ENCODE data around the gene HNRNPDL.
"Not testable (repeated sequence)": the region's sequence is repeated elsewhere in the genome, so short reads cannot be mapped to it uniquely, and the experiment has no call there.

Gene HNRNPDL

GRCh38 chr4:82397527-82397926, 32.7 kb downstream of the HNRNPDL start:
- TF ChIP-seq EZH2 (IDR thresholded peaks at IDR 0.05; ENCODE audit: borderline replicate concordance, low read length) (no peak), CTCF (IDR thresholded peaks at IDR 0.05; ENCODE audit: low read length) (no peak)
- Histone ChIP-seq H3K4me1 (ENCODE audit: insufficient read depth, low read length, severe bottlenecking) (no peaks in the 10 kb centered on the region), H3K9ac (ENCODE audit: low read length) (no peak overlapping the region), H3K9me3 (ENCODE audit: low read length) (no peaks in the 10 kb centered on the region), H3K4me2 (ENCODE audit: low read length) (no peak overlapping the region), H3K27me3 (ENCODE audit: insufficient read depth, low read length) (no peaks in the 10 kb centered on the region), H3F3A (ENCODE audit: insufficient read depth, low read length) (no peaks in the 10 kb centered on the region), H4K20me1 (ENCODE audit: insufficient read depth, low read length) (no peaks in the 10 kb centered on the region), H3K79me2 (ENCODE audit: insufficient read depth, low read length) (no peaks in the 10 kb centered on the region), H2AFZ (ENCODE audit: low read length) (no peak overlapping the region), H3K27ac (ENCODE audit: low read depth, low read length, poor library complexity, severe bottlenecking) (no peak overlapping the region), H3K36me3 (ENCODE audit: insufficient read depth, low read length) (no peaks in the 10 kb centered on the region), H3K9me2 (ENCODE audit: low read depth, low read length) (no peaks in the 10 kb centered on the region), H3K4me3 (ENCODE audit: low read depth, low read length, poor library complexity, severe bottlenecking) (no peak overlapping the region)

- H3K9me3 ChIP-seq (ENCODE audit: low read length) = no peaks in the 10 kb centered on the region
- no peak overlapping the region for H3K9ac ChIP-seq (ENCODE audit: low read length)
- no peaks in the 10 kb centered on the region for H3K79me2 ChIP-seq (ENCODE audit: insufficient read depth, low read length)
- no peak overlapping the region for H3K27ac ChIP-seq (ENCODE audit: low read depth, low read length, poor library complexity, severe bottlenecking)
- no peak overlapping the region for H3K4me3 ChIP-seq (ENCODE audit: low read depth, low read length, poor library complexity, severe bottlenecking)
- no peaks in the 10 kb centered on the region for H3F3A ChIP-seq (ENCODE audit: insufficient read depth, low read length)
- no peaks in the 10 kb centered on the region for H3K9me2 ChIP-seq (ENCODE audit: low read depth, low read length)
- no peaks in the 10 kb centered on the region for H3K4me1 ChIP-seq (ENCODE audit: insufficient read depth, low read length, severe bottlenecking)
- no peak overlapping the region for H3K4me2 ChIP-seq (ENCODE audit: low read length)
- no peak overlapping the region for H2AFZ ChIP-seq (ENCODE audit: low read length)
- no peak for TF ChIP-seq EZH2 (IDR thresholded peaks at IDR 0.05; ENCODE audit: borderline replicate concordance, low read length)
- TF ChIP-seq CTCF (IDR thresholded peaks at IDR 0.05; ENCODE audit: low read length) = no peak
- H3K27me3 ChIP-seq (ENCODE audit: insufficient read depth, low read length) = no peaks in the 10 kb centered on the region
- H4K20me1 ChIP-seq (ENCODE audit: insufficient read depth, low read length) = no peaks in the 10 kb centered on the region
- H3K36me3 ChIP-seq (ENCODE audit: insufficient read depth, low read length) = no peaks in the 10 kb centered on the region
Observed at GRCh38 chr4:82394896-82395295, 35.4 kb downstream of the HNRNPDL start.

- H3K79me2 ChIP-seq (ENCODE audit: insufficient read depth, low read length); H4K20me1 ChIP-seq (ENCODE audit: insufficient read depth, low read length); H3K4me2 ChIP-seq (ENCODE audit: low read length); H3K9ac ChIP-seq (ENCODE audit: low read length); H3F3A ChIP-seq (ENCODE audit: insufficient read depth, low read length); H3K9me2 ChIP-seq (ENCODE audit: low read depth, low read length); H3K27ac ChIP-seq (ENCODE audit: low read depth, low read length, poor library complexity, severe bottlenecking); H3K36me3 ChIP-seq (ENCODE audit: insufficient read depth, low read length); H2AFZ ChIP-seq (ENCODE audit: low read length); H3K4me3 ChIP-seq (ENCODE audit: low read depth, low read length, poor library complexity, severe bottlenecking); H3K9me3 ChIP-seq (ENCODE audit: low read length); H3K4me1 ChIP-seq (ENCODE audit: insufficient read depth, low read length, severe bottlenecking); H3K27me3 ChIP-seq (ENCODE audit: insufficient read depth, low read length): not testable (repeated sequence)
Observed at GRCh38 chr4:82390061-82390460, 40.2 kb downstream of the HNRNPDL start.

- no peak overlapping the region for H3K4me3 ChIP-seq (ENCODE audit: low read depth, low read length, poor library complexity, severe bottlenecking)
- H3K4me1 ChIP-seq (ENCODE audit: insufficient read depth, low read length, severe bottlenecking) = no peaks in the 10 kb centered on the region
- no peak overlapping the region for H2AFZ ChIP-seq (ENCODE audit: low read length)
Observed at GRCh38 chr4:82388405-82388804, 41.9 kb downstream of the HNRNPDL start.

GRCh38 chr4:82386312-82386711, 44.0 kb downstream of the HNRNPDL start:
- H3K9ac ChIP-seq (ENCODE audit: low read length); H4K20me1 ChIP-seq (ENCODE audit: insufficient read depth, low read length); H3K4me1 ChIP-seq (ENCODE audit: insufficient read depth, low read length, severe bottlenecking); H3K4me2 ChIP-seq (ENCODE audit: low read length); H3K36me3 ChIP-seq (ENCODE audit: insufficient read depth, low read length); H3K27me3 ChIP-seq (ENCODE audit: insufficient read depth, low read length); H3K9me3 ChIP-seq (ENCODE audit: low read length); H3K79me2 ChIP-seq (ENCODE audit: insufficient read depth, low read length); H3K4me3 ChIP-seq (ENCODE audit: low read depth, low read length, poor library complexity, severe bottlenecking); H3K27ac ChIP-seq (ENCODE audit: low read depth, low read length, poor library complexity, severe bottlenecking); H3K9me2 ChIP-seq (ENCODE audit: low read depth, low read length); H2AFZ ChIP-seq (ENCODE audit: low read length); H3F3A ChIP-seq (ENCODE audit: insufficient read depth, low read length): not testable (repeated sequence)

More at GRCh38 chr4:82388405-82388804, 41.9 kb downstream of the HNRNPDL start:
- no peaks in the 10 kb centered on the region for H4K20me1 ChIP-seq (ENCODE audit: insufficient read depth, low read length)
- H3K36me3 ChIP-seq (ENCODE audit: insufficient read depth, low read length) = no peaks in the 10 kb centered on the region; the same call in 1 of the 2 replicates
- H3F3A ChIP-seq (ENCODE audit: insufficient read depth, low read length) = no peaks in the 10 kb centered on the region
- H3K27ac ChIP-seq (ENCODE audit: low read depth, low read length, poor library complexity, severe bottlenecking) = no peak overlapping the region
- no peaks in the 10 kb centered on the region for H3K79me2 ChIP-seq (ENCODE audit: insufficient read depth, low read length)
- no peaks in the 10 kb centered on the region for H3K9me2 ChIP-seq (ENCODE audit: low read depth, low read length)
- no peak for TF ChIP-seq EZH2 (IDR thresholded peaks at IDR 0.05; ENCODE audit: borderline replicate concordance, low read length)
- TF ChIP-seq CTCF (IDR thresholded peaks at IDR 0.05; ENCODE audit: low read length) = peak; percentile 20; the same call in 1 of the 2 replicates
- no peak overlapping the region for H3K9ac ChIP-seq (ENCODE audit: low read length)
- H3K27me3 ChIP-seq (ENCODE audit: insufficient read depth, low read length) = peaks cover 4% of the 10 kb centered on the region
- H3K4me2 ChIP-seq (ENCODE audit: low read length) = no peak overlapping the region
- H3K9me3 ChIP-seq (ENCODE audit: low read length) = peaks cover 5% of the 10 kb centered on the region

All from OCI-LY1 (cell line).